Sigmoid colon (tissue), 7 donors: ENCODE results near the gene TRAF5. TPM values are rescaled to one million over a fixed set of nuclear protein-coding genes. Genes with fewer than 3 reads are reported as not detected.

Source experiments
- DNase-seq: peaks from one replicate; pipeline ENCODE4 v3.0.0-alpha.2; 2019
- H3K27ac ChIP-seq, 4 donors: fragments of 200-600 bp; sonication (generic); one replicate each; pipeline ENCODE4 v1.5.1; 2016 to 2019; ENCODE audit warnings: mild to moderate bottlenecking in 1 of 4
- H3K27me3 ChIP-seq, 3 donors: fragments of 200-600 bp; sonication (generic); one replicate each; pipeline ENCODE4 v1.5.1; 2019; ENCODE audit warnings: mild to moderate bottlenecking in 1 of 3
- H3K36me3 ChIP-seq, 4 donors: fragments of 200-600 bp; sonication (generic); one replicate each; pipeline ENCODE4 v1.5.1; 2016 to 2019
- H3K4me1 ChIP-seq, 4 donors: fragments of 200-600 bp; sonication (generic); one replicate each; pipeline ENCODE4 v1.5.1; 2017 to 2019
- H3K4me3 ChIP-seq, 4 donors: fragments of 200-600 bp; sonication (generic); one replicate each; pipeline ENCODE4 v1.5.1; 2017 to 2019; ENCODE audit warnings: mild to moderate bottlenecking in 2 of 4, moderate library complexity in 1 of 4
- H3K9me3 ChIP-seq, 4 donors: fragments of 200-600 bp in 3 of 4; sonication (generic) in 3 of 4; one replicate each; pipeline versions ENCODE4 v1.5.1 to v1.6.1; 2013 to 2019
- EP300 ChIP-seq, 4 donors: sonication (generic); formaldehyde crosslinking; IDR thresholded peaks; one replicate each; pipeline ENCODE4 v1.6.1; 2017; ENCODE audit warnings: antibody characterized with exemption in 4 of 4
- POLR2A ChIP-seq, 2 donors: fragments of 450-650 bp; IDR thresholded peaks; one replicate each; pipeline ENCODE4 v1.6.1; 2016; ENCODE audit warnings: antibody characterized with exemption in 2 of 2, mild to moderate bottlenecking in 2 of 2, moderate library complexity in 2 of 2
- POLR2AphosphoS5 ChIP-seq, 4 donors: sonication (generic); formaldehyde crosslinking; IDR thresholded peaks; one replicate each; pipeline ENCODE4 v1.6.1; 2017; ENCODE audit warnings: antibody characterized with exemption in 4 of 4
- WGBS, 2 donors: extraction: QIAGEN DNeasy Blood & Tissue Kit; methylation state at CpG; one replicate each; pipeline ENCODE4 v1.1.7; 2013; 5-methylcytosine and 5-hydroxymethylcytosine counted together
- intact Hi-C: fragments of 100-400 bp; cut with DNase I; formaldehyde crosslinking; loops from one replicate; pipeline ENCODE4 v1.15.1; 2023
- polyA plus RNA-seq, 3 donors: library from polyadenylated mRNA; stranded (reverse); fragments of 200-250 nt; gene quantifications; one replicate each; pipeline ENCODE4 v1.2.3, GENCODE V29; 2013
- total RNA-seq, 4 donors: library from RNA; depleted of rRNA; stranded (reverse); fragments of >200 nt; gene quantifications; one replicate each; pipeline ENCODE4 v1.1.0, GENCODE V29; 2016
- TF ChIP-seq, protein P1 (sequence below), 4 experiments: fragments of 450-650 bp in 3 of 4; fragments of 200-600 bp in 1 of 4; IDR thresholded peaks; one replicate each; pipeline ENCODE4 v1.5.1; 2016 to 2019; ENCODE audit warnings: antibody characterized with exemption in 4 of 4, mild to moderate bottlenecking in 3 of 4, moderate library complexity in 2 of 4
- donor health status: healthy with polysubstance abuse.
- donor health status: Bipolar disorder and iron deficiency.
- donor health status: healthy.

TRAF5 gene, protein sequence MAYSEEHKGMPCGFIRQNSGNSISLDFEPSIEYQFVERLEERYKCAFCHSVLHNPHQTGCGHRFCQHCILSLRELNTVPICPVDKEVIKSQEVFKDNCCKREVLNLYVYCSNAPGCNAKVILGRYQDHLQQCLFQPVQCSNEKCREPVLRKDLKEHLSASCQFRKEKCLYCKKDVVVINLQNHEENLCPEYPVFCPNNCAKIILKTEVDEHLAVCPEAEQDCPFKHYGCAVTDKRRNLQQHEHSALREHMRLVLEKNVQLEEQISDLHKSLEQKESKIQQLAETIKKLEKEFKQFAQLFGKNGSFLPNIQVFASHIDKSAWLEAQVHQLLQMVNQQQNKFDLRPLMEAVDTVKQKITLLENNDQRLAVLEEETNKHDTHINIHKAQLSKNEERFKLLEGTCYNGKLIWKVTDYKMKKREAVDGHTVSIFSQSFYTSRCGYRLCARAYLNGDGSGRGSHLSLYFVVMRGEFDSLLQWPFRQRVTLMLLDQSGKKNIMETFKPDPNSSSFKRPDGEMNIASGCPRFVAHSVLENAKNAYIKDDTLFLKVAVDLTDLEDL
- total RNA-seq (10 to 100 TPM; 19.6 to 55.9 (median 27.8) TPM), polyA plus RNA-seq (10 to 100 TPM in 1 of 3 donors, 1 to 10 TPM in 2; 2.4 to 20.8 (median 2.5) TPM)

DNA sequence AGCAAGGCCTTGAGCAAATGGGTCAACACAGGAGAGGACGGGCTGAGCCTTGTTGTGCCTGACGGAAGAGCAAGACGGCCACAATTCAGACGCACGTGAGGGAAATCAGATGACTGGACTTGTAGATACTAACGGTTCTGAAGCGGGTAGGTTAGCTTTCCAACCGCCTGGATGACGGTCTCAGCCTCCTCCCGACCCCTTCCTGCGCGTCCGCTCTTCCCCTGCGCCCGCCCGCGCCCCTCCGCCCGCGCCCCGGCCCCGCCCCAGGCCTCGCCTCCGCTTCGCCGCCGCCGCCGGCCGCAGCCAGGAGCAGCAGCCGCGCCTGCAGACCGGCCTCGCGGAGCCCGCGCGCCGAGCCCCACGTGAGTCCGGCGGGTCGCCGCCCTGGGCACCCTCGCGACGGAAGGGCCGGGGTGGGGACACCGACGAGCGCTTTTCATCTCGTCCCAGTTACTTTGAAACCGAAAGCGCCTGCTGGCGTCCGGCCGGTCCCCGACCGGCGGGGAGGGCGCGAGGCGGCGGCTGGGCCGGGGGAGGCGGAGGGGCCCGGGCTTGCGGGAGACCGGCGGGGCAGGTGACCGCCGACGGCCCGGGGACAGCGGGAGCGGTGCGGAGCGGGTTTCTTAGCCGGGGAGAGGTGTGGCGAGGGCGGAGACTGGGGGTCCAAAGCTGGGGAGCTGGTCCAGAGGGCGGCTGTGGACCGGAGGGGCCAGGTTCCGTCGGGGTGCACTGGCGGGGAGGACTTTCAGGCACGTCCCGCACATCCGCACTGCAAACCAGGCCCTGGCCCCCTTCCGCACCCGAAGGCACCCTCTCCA, at the start of gene TRAF5:
Gene TRAF5 (plus strand): TSS at position 306 of the 818 bp plus-strand sequence. CDS start 26,407 bp downstream, outside the sequence.
- peak within 1 kb of the TSS; percentile 55 to 95 (median 94) for H3K4me3 ChIP-seq
- H3K27me3 ChIP-seq = no peaks in the 10 kb centered on the region
- no peaks in the 10 kb centered on the region for H3K36me3 ChIP-seq
- H3K4me1 ChIP-seq = peaks cover 0 to 50% (median 46%) of the 10 kb centered on the region in 4 donors
- H3K9me3 ChIP-seq = no peaks in the 10 kb centered on the region
- intact Hi-C loops = loop anchor here (5.0 to 10.0 kb wide), 6 partner anchors 56 to 328 kb away; partner anchors contain the start of gene RCOR3
- TF ChIP-seq EP300 (IDR thresholded peaks at IDR 0.05) (no peak), POLR2AphosphoS5 (IDR thresholded peaks at IDR 0.05) (peak in 3 of 4 donors; percentile 21 to 58 (median 21))
- DNase-seq = peak; percentile 76
- 1% methylated on average over 91 of the region's 91 CpGs for WGBS, 2 donors
- H3K27ac ChIP-seq = peak within 1 kb of the TSS; percentile 86 to 94 (median 88)

DNA sequence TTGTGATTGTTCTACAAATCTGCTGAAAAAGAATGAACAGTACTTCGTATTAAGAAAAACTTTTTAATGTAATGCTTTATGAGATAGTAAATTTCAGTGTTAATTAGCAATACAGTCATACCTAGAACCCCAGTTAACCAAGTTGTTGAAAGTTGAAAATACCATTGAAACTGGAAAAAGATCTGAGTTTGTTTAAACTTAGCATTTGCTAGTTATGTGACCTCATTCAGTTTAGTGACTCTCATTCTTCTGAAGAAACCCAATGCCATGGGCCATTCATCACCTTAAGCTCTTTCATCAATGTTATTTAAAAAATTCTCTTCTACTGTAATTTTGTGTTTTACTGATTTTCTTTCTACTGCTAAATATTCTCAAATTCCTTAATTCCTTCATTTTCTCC, 47.3 kb upstream of the TRAF5 start:
- no peak for DNase-seq
- TF ChIP-seq POLR2A (IDR thresholded peaks at IDR 0.05) (no peak), EP300 (IDR thresholded peaks at IDR 0.05) (no peak), POLR2AphosphoS5 (IDR thresholded peaks at IDR 0.05) (no peak)
- TF ChIP-seq, protein P1, sequence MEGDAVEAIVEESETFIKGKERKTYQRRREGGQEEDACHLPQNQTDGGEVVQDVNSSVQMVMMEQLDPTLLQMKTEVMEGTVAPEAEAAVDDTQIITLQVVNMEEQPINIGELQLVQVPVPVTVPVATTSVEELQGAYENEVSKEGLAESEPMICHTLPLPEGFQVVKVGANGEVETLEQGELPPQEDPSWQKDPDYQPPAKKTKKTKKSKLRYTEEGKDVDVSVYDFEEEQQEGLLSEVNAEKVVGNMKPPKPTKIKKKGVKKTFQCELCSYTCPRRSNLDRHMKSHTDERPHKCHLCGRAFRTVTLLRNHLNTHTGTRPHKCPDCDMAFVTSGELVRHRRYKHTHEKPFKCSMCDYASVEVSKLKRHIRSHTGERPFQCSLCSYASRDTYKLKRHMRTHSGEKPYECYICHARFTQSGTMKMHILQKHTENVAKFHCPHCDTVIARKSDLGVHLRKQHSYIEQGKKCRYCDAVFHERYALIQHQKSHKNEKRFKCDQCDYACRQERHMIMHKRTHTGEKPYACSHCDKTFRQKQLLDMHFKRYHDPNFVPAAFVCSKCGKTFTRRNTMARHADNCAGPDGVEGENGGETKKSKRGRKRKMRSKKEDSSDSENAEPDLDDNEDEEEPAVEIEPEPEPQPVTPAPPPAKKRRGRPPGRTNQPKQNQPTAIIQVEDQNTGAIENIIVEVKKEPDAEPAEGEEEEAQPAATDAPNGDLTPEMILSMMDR (IDR thresholded peaks at IDR 0.05) = no peak
- Histone ChIP-seq H3K9me3 (no peaks in the 10 kb centered on the region), H3K36me3 (peaks cover 12 to 98% (median 23%) of the 10 kb centered on the region in 4 donors), H3K4me1 (peaks cover 0 to 17% (median 9%) of the 10 kb centered on the region in 4 donors), H3K27me3 (no peaks in the 10 kb centered on the region), H3K4me3 (no peak overlapping the region), H3K27ac (no peak overlapping the region)
- WGBS, 2 donors = 0 to 37% methylated on average over 1 of the region's 1 CpG
- intact Hi-C loops = no loop called here

- peaks cover 12 to 95% (median 23%) of the 10 kb centered on the region in 4 donors for H3K36me3 ChIP-seq
- no peak overlapping the region for H3K27ac ChIP-seq
- TF ChIP-seq POLR2A (IDR thresholded peaks at IDR 0.05) (no peak), POLR2AphosphoS5 (IDR thresholded peaks at IDR 0.05) (no peak), EP300 (IDR thresholded peaks at IDR 0.05) (no peak)
- TF ChIP-seq, protein P1 (IDR thresholded peaks at IDR 0.05) = no peak
- H3K4me1 ChIP-seq = peaks cover 0 to 4% (median 2%) of the 10 kb centered on the region in 4 donors
- WGBS, 2 donors = 90 to 92% methylated on average over 4 of the region's 4 CpGs
- H3K9me3 ChIP-seq = no peaks in the 10 kb centered on the region
- intact Hi-C loops = no loop called here
- no peak overlapping the region for H3K4me3 ChIP-seq
- DNase-seq = no peak
- no peaks in the 10 kb centered on the region for H3K27me3 ChIP-seq
Measured at GRCh38 chr1:211280910-211281309, 45.7 kb upstream of the TRAF5 start.

DNA sequence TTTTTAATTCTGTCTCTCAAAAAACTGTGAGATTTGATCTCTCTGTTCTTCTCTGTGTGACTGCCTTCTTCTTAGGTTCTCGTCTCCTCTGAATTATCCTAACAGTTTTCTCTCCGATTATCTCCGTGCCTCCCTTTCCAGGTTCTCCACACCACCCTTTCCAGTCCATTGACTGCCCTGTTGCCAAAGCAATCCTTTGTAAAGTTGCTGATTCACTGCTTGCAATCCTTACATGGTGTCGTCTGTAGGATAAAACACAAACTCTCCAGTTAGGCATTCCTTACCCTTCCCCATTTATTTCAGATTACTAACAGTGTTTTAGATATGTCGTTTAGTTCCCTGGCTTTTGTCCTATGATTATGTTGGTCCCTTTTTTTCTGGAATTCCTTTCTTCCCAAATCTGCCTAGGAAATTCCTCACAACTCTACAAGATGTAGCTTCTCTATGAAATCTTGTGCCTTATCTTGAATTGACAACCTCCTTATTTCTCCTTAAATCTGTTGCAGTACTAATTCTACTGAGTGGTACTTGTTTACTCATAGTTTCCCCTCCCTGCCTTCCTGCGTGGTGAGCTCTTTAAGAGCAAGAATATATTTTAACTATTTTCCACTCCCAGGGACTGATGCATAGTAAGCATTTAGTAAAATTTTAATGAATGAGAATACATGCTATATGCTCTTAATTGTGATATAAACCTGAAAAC, 45.2 kb upstream of the TRAF5 start:
- no peak for DNase-seq
- 82 to 85% methylated on average over 6 of the region's 6 CpGs for WGBS, 2 donors
- Histone ChIP-seq H3K4me1 (no peaks in the 10 kb centered on the region), H3K27me3 (no peaks in the 10 kb centered on the region), H3K36me3 (peaks cover 12 to 95% (median 23%) of the 10 kb centered on the region in 4 donors), H3K27ac (no peak overlapping the region), H3K9me3 (no peaks in the 10 kb centered on the region), H3K4me3 (no peak overlapping the region)
- intact Hi-C loops = no loop called here
- no peak for TF ChIP-seq EP300 (IDR thresholded peaks at IDR 0.05)

DNA sequence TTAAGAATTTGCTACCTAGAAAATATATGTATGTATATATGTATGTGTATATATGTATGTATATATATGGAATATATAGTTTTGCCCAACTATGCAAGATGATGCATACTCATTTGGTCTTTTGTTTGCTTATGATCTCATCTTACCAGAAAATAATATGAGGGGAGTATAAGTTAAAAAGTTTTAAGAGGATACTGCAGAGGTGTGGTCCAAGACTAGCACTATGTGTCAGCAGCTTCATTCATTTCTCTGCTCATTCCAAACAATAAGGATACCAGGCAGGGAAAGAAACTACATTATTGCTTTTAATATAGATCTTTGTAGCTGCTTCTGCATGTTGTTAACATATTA, 44.6 kb upstream of the TRAF5 start:
- DNase-seq = no peak
- TF ChIP-seq EP300 (IDR thresholded peaks at IDR 0.05) = no peak
- no peak for TF ChIP-seq POLR2A (IDR thresholded peaks at IDR 0.05)
- no peak for TF ChIP-seq POLR2AphosphoS5 (IDR thresholded peaks at IDR 0.05)
- TF ChIP-seq, protein P1 (IDR thresholded peaks at IDR 0.05) = no peak
- H3K4me3 ChIP-seq = no peak overlapping the region
- intact Hi-C loops = no loop called here
- no peaks in the 10 kb centered on the region for H3K9me3 ChIP-seq
- no peak overlapping the region for H3K27ac ChIP-seq
- peaks cover 0 to 3% (median 0%) of the 10 kb centered on the region in 4 donors for H3K4me1 ChIP-seq
- peaks cover 12 to 97% (median 23%) of the 10 kb centered on the region in 4 donors for H3K36me3 ChIP-seq
- no peaks in the 10 kb centered on the region for H3K27me3 ChIP-seq
